Activated CD4-positive, alpha-beta T cell treated with anti-CD3 and anti-CD28 coated beads for 36 hours (primary cell): Measurements from ENCODE around the gene FAM151A. TPM values are rescaled to one million over a fixed set of nuclear protein-coding genes. Genes with fewer than 3 reads are reported as not detected.

Experiments
- ATAC-seq: fragments of 200-7000 bp; cut with Tn5 transposase; one replicate; pipeline ENCODE4 v1.10.0; 2021; ENCODE audit warnings: mild to moderate bottlenecking, moderate library complexity
- CTCF ChIA-PET: fragments of 350-600 bp; sonication (Branson Sonifier 250); formaldehyde crosslinking; loops from one replicate; lab custom pipeline; 2021; ENCODE audit warnings: antibody characterized with exemption; lab: Charles Lee
- POLR2A ChIA-PET: fragments of 350-600 bp; sonication (Branson Sonifier 250); formaldehyde crosslinking; loops from one replicate; lab custom pipeline; 2021; ENCODE audit warnings: antibody characterized with exemption, inconsistent platforms; lab: Charles Lee
- DNase-seq: peaks from one replicate; pipeline ENCODE4 v3.0.0-alpha.2; 2020
- H3K27ac Mint-ChIP-seq: one replicate; pipeline ENCODE4 v1.8.0; 2021; ENCODE audit warnings: mixed read lengths
- H3K27me3 Mint-ChIP-seq: one replicate; pipeline ENCODE4 v1.8.0; 2021; ENCODE audit warnings: mixed read lengths
- H3K36me3 Mint-ChIP-seq: one replicate; pipeline ENCODE4 v1.8.0; 2021; ENCODE audit warnings: low read depth, mixed read lengths
- H3K4me1 Mint-ChIP-seq: one replicate; pipeline ENCODE4 v1.8.0; 2021; ENCODE audit warnings: mixed read lengths
- H3K4me3 Mint-ChIP-seq: one replicate; pipeline ENCODE4 v1.8.0; 2021; ENCODE audit warnings: mild to moderate bottlenecking, moderate library complexity, mixed read lengths
- H3K9me3 Mint-ChIP-seq: one replicate; pipeline ENCODE4 v1.8.0; 2021; ENCODE audit warnings: low read depth, mixed read lengths
- intact Hi-C, 2 experiments: fragments of 100-400 bp; cut with DNase I in 1 of 2; cut with micrococcal nuclease in 1 of 2; formaldehyde crosslinking; loops; one replicate each; pipeline versions ENCODE4 v1.14.2 to v1.15.1; 2022 to 2024; cut with DNase I, micrococcal nuclease
- total RNA-seq, 2 experiments: library from RNA; stranded (reverse); gene quantifications; one replicate each; pipeline ENCODE4 v1.2.3, GENCODE V29; 2021

Gene FAM151A
- total RNA-seq, 2 experiments from 2014 or later, result not detected

DNA sequence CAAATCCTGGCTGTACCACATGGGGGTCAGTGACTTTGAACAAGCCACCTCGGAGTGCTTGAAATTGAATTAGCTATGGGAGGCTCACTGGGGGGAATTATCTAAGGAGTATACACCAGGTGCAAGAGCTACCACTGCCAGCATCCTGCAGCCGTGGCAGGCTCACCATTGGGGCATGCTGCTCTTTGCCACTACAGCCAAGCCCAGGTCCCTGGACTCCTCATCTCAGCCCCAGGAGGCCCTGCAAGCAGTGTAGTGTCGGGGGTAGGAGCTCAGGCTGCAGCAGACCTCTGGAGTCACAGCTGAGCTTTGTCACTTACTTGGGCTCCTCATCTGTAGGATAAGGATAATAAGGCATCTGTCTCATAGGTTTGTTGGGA lies 40.0 kb downstream of the FAM151A start:
- no peaks in the 10 kb centered on the region for H3K27me3 Mint-ChIP-seq
- no peaks in the 10 kb centered on the region for H3K4me1 Mint-ChIP-seq
- intact Hi-C loops, result no loop called here
- ATAC-seq (no peak), DNase-seq (no peak)
- H3K36me3 Mint-ChIP-seq, result no peaks in the 10 kb centered on the region
- no peak overlapping the region for H3K4me3 Mint-ChIP-seq
- no peaks in the 10 kb centered on the region for H3K9me3 Mint-ChIP-seq
- POLR2A ChIA-PET, result no interaction called here
- H3K27ac Mint-ChIP-seq, result no peak overlapping the region
- CTCF ChIA-PET, result no interaction called here

DNA sequence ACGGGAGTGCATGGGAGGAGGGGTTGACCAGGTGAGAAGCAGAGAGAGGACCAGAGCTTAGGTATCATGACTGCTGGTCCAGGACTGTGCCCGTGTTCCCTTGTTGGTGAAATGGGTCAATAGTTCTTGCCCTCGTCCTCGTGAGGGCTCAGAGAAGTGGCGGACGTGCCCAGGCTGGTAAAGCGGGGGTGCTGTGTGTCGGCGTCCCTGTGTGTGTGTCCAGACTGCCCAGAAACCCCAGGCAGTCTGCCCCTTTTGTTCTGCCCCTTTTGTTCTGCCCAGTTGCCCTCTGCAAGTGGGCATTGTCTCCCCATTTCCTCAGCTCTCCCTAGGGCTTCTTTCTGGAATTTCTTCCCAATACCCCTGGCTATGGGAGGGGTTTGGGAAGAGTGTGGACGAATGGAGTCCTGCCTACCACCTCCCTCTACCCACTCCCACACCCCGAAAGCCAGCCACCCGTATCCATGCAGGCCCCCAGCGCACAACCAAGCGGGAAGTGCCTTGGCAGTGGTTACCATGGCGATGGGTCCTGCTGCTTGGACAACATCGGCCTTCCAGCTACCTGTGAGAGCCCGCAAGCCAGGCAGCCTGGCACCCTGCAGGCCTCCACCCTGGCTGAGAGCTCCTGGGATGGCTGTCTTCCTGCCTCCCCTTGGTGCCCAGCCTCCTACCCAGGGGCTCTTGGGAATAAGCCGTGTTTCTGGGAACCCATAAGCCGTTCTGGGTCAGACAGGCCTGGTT lies 40.6 kb downstream of the FAM151A start:
- no peaks in the 10 kb centered on the region for H3K27me3 Mint-ChIP-seq
- no peak overlapping the region for H3K27ac Mint-ChIP-seq
- H3K36me3 Mint-ChIP-seq, result no peaks in the 10 kb centered on the region
- no peaks in the 10 kb centered on the region for H3K4me1 Mint-ChIP-seq
- POLR2A ChIA-PET, result no interaction called here
- intact Hi-C loops, result no loop called here
- H3K4me3 Mint-ChIP-seq, result no peak overlapping the region
- CTCF ChIA-PET, result no interaction called here
- DNase-seq (no peak), ATAC-seq (no peak)
- no peaks in the 10 kb centered on the region for H3K9me3 Mint-ChIP-seq

DNA sequence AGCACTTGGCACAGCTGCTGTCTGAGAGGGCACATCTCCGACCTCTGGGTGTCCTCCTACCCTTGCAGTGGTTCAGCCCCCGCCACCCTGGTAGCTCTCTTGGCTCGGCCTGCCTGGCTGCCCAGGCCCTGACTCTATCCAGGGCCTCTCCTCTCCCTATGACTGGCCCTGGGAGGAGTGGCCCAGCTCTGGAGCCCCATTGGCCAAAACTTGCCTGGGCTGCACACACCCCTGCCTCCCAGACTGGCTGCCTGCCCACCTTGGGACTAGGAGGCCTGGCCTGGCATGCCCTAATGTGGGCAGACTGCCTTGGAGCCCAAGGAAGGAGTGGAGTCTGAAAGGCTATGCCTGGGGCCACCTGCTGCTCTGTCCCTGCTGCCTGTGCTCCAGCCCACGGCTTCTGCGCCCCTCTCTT lies 41.7 kb downstream of the FAM151A start:
- H3K27ac Mint-ChIP-seq, result no peak overlapping the region
- no peaks in the 10 kb centered on the region for H3K27me3 Mint-ChIP-seq
- no peaks in the 10 kb centered on the region for H3K36me3 Mint-ChIP-seq
- H3K4me1 Mint-ChIP-seq, result no peaks in the 10 kb centered on the region
- ATAC-seq (no peak), DNase-seq (no peak)
- no peak overlapping the region for H3K4me3 Mint-ChIP-seq
- ChIA-PET POLR2A (no interaction called here), CTCF (no interaction called here)
- intact Hi-C loops, result no loop called here
- no peaks in the 10 kb centered on the region for H3K9me3 Mint-ChIP-seq

DNA sequence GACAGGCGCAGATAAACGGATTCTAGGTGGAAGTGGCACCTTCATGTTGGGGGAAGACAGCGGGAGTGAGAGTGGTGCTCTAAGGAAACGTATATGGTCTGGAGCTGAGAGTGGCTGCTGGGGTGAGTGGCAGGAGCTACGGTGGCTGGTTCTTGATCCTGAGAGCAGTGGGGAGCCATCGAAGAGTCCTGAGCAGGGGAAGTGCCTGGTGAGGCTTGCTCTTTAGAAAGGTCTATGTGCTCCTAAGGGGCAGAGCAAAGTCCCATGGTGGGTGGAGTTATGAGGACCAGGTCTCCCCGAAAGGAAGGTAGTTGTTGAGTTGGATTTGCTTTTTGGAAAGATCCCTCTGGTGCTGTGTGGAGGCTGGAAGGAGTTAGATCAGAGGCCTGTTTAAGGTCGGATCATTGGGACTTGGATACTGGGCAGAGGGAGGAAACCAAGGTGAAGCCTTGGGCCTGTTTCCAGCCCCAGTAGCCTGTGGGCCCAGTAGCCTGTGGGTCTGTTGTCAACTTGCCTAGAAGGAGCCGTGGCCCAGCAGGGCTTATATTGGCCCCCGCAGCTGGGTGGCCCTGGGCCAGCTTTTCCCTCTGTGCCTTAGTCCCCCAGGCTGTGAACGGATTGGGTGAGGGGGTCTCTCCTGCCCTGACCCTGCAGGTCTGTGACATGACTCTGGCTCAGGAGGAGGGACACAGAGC lies 42.3 kb downstream of the FAM151A start:
- no peaks in the 10 kb centered on the region for H3K9me3 Mint-ChIP-seq
- H3K4me1 Mint-ChIP-seq, result no peaks in the 10 kb centered on the region
- intact Hi-C loops, result no loop called here
- ChIA-PET CTCF (no interaction called here), POLR2A (no interaction called here)
- no peak overlapping the region for H3K27ac Mint-ChIP-seq
- ATAC-seq (no peak), DNase-seq (no peak)
- no peaks in the 10 kb centered on the region for H3K27me3 Mint-ChIP-seq
- H3K4me3 Mint-ChIP-seq, result no peak overlapping the region
- H3K36me3 Mint-ChIP-seq, result no peaks in the 10 kb centered on the region

DNA sequence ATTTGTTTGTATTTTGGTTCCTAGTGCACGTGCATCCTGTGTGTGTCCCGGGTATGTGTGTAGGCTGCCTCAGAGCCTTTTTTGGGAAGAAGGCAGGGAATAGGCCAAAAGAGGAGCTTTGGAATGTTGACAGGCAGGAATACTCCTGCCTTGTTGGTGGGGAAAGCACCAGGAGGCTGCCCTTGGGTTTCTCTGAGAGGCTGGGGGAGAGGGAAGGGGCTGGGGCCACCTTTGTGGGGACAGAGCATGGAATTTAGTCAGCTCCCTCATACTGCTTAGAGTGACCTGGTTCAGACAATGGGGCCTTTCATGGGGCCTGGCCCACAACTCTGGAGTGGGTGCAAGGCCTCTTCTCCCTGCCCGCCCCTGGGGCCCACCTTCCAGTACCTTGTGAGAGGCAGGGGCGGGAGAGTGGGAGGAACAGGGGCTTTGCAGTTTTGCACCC lies 44.0 kb downstream of the FAM151A start:
- Mint-ChIP-seq H3K36me3 (no peaks in the 10 kb centered on the region), H3K27ac (no peak overlapping the region), H3K4me3 (no peak overlapping the region), H3K9me3 (no peaks in the 10 kb centered on the region), H3K4me1 (no peaks in the 10 kb centered on the region), H3K27me3 (no peaks in the 10 kb centered on the region)
- CTCF ChIA-PET, result no interaction called here
- no peak for ATAC-seq
- intact Hi-C loops, result no loop called here
- no peak for DNase-seq
- POLR2A ChIA-PET, result no interaction called here

DNA sequence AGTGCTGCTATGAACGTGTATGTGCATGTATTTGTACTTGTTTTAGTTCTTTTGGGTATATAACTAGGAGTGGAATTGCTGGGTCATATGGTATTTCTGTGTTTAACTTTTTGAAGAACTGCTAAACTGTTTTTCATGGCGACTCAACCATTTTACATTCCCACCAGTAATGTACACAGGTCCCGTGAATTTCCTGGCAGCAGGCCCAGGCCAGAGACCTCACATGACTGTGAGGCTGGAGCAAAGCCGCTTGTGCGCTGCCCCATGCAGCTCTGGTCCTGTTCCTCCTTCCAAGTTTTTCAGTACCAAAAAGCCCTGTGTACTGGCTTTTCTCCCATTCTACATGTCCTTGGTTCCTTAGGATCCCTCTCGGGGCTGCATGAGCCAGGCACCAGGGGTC lies 45.7 kb downstream of the FAM151A start:
- ChIA-PET POLR2A (no interaction called here), CTCF (no interaction called here)
- intact Hi-C loops, result no loop called here
- DNase-seq (no peak), ATAC-seq (no peak)
- Mint-ChIP-seq H3K36me3 (no peaks in the 10 kb centered on the region), H3K27me3 (no peaks in the 10 kb centered on the region), H3K27ac (no peak overlapping the region), H3K4me3 (no peak overlapping the region), H3K9me3 (no peaks in the 10 kb centered on the region), H3K4me1 (no peaks in the 10 kb centered on the region)

DNA sequence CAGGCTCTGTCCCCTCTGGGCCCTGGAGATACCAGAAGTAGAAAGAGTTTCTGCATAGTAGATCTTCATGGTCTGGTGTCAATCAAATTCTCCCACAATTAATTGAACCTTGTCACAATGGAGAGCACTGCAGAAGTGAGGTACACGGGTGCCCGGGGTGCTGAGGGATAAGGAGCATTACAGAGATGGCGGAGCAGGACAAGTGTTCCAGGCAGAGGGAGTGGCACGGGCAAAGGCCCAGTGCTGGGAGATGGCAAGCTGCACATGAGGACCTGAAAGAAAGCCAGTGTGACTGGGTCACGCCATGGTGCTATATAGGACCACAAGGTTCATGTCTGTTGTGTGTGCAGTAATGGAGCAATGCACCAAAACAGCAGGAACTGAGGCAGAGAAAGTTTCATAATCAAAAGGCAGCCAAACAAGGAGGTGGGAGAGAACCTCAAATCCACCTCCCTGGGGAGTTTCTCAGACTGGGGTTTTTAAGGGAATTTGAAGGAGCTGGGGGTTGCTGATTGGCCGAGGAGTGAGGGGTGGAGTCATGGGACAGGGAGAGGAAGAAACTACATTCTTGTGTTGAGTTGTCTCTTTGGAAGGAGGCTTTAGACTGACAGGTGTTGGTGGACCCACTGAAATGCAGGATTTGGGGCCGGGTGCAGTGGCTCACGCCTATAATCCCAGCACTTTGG lies 47.6 kb downstream of the FAM151A start:
- no peaks in the 10 kb centered on the region for H3K9me3 Mint-ChIP-seq
- DNase-seq (no peak), ATAC-seq (no peak)
- H3K4me1 Mint-ChIP-seq, result no peaks in the 10 kb centered on the region
- CTCF ChIA-PET, result interaction anchor here (0.5 to 1.1 kb wide), 2 partner anchors 18 to 296 kb away, joined by 3 read pairs; no protein-coding TSS in a partner anchor
- intact Hi-C loops, result no loop called here
- no peak overlapping the region for H3K27ac Mint-ChIP-seq
- no peaks in the 10 kb centered on the region for H3K36me3 Mint-ChIP-seq
- H3K27me3 Mint-ChIP-seq, result no peaks in the 10 kb centered on the region
- H3K4me3 Mint-ChIP-seq, result no peak overlapping the region
- POLR2A ChIA-PET, result no interaction called here

DNA sequence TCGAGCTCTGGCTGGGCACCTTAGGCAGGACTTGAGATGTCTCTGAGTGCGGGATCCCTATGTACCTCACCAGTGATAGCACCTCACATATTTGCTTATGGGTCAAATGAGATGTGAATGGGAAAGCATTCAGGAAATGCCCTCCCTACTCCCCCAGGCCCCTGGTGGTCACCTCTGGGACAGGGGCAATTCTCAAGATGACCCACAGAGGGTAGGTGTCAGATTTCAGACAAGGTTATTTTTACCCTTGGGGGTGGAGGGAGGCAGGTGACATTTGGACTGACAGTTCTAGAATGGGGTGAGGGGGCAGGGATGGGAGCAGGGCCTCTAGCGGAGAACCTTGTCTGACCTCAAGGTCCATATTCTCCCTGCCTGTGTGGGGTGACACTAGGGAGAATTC lies 48.2 kb downstream of the FAM151A start:
- Mint-ChIP-seq H3K9me3 (no peaks in the 10 kb centered on the region), H3K27me3 (no peaks in the 10 kb centered on the region), H3K27ac (no peak overlapping the region), H3K36me3 (no peaks in the 10 kb centered on the region), H3K4me3 (no peak overlapping the region), H3K4me1 (no peaks in the 10 kb centered on the region)
- POLR2A ChIA-PET, result interaction anchor here (0.6 kb wide), 1 partner anchor 320 kb away, joined by 3 read pairs; no protein-coding TSS in a partner anchor
- CTCF ChIA-PET, result no interaction called here
- intact Hi-C loops, result no loop called here
- ATAC-seq (no peak), DNase-seq (no peak)

DNA sequence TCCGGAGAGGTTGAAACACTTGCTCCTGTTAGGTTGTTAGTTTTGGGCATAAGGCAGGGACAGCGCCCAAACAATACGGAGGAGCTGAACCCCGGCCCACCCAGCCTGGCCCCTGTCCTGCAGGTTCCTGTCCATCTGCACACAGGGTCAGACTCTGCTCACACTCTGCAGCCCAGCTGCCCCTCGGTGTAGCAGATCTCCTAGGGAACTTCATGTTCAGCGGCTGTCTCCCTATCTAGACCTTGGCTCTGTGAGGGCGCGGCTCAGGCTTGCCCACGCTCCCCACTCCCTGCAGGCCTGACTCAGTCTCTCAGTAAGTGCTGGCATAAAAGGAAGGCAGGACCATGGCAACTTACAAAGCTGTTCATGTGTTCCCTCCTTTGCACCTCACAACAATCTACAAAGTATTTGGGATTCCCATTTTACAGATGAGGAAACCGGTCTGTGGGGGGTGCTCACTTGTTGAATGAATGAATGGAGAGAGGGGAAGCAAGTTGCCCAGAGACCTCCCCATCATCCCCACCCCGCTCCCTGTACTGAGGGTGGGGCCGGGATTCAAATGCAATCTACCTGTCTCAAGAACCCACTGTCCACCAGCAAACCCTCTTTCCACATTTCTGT lies 49.1 kb downstream of the FAM151A start:
- H3K27me3 Mint-ChIP-seq, result no peaks in the 10 kb centered on the region
- ChIA-PET CTCF (no interaction called here), POLR2A (no interaction called here)
- ATAC-seq, result no peak
- no peak for DNase-seq
- H3K36me3 Mint-ChIP-seq, result no peaks in the 10 kb centered on the region
- H3K4me1 Mint-ChIP-seq, result no peaks in the 10 kb centered on the region
- intact Hi-C loops, result no loop called here
- H3K9me3 Mint-ChIP-seq, result no peaks in the 10 kb centered on the region
- H3K27ac Mint-ChIP-seq, result no peak overlapping the region
- no peak overlapping the region for H3K4me3 Mint-ChIP-seq

DNA sequence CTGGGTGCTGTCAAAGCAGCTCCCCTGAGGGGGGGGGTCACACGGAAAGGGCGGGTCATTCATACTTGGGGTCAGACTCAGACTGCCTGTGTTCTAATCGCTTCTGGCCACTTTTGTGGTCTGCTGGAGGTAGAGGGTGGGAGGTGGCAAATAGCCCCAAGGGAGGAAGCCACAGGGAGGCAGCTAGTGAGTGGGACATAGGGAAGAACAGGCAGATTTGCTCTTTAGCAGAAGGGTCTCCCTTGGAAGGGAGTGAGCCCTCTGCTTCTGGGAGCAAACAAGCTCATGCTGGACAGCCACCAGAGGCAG lies 50.8 kb downstream of the FAM151A start:
- POLR2A ChIA-PET, result no interaction called here
- no peaks in the 10 kb centered on the region for H3K36me3 Mint-ChIP-seq
- no peaks in the 10 kb centered on the region for H3K9me3 Mint-ChIP-seq

DNA sequence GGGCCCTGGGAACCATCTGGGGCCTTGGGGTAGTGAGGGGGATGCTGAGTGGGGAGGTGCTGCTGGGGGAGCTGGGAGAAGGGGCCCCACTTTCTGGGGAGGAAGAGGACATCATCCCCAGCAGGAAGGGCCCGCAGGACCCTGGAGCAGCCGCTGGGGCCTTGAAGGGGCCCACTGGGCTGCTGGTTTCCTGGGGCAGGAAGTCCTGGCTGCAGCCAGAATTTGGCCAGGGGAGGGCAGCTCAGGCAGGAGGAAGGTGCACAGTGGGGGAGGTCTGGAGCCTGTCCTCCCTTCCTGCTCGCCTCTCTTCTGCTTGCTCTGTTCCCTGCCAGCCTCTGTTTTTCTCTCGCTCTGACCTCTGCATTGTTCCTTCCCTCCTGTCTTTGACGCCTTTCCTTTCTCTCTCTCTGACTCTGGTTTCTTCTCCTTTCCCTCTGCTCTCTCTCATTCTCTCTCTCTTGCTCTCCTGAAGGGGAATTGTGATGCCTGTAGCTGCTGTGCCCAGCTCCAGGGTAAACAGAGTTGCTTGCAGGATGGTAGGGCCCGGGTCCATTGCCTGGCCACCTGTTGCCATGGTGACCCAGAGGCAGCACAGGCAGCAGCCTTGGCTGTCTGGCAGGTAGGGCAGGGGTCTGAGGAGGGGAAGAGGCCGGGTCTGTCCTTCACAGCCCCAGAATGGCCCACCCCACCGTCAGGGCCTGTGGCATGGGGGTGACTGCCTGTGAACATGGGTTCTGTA lies 51.4 kb downstream of the FAM151A start:
- Mint-ChIP-seq H3K9me3 (no peaks in the 10 kb centered on the region), H3K4me1 (peaks cover under 1% of the 10 kb centered on the region), H3K36me3 (no peaks in the 10 kb centered on the region), H3K27me3 (no peaks in the 10 kb centered on the region), H3K27ac (no peak overlapping the region), H3K4me3 (no peak overlapping the region)
- DNase-seq (no peak), ATAC-seq (no peak)
- POLR2A ChIA-PET, result no interaction called here
- CTCF ChIA-PET, result interaction anchor here (0.8 kb wide), 1 partner anchor 16 kb away, joined by 5 read pairs; no protein-coding TSS in a partner anchor
- intact Hi-C loops, result no loop called here

More for the DNA sequence above, 50.8 kb downstream of the FAM151A start:
- no peak for DNase-seq
- CTCF ChIA-PET, result interaction anchor here (0.8 to 1.0 kb wide), 2 partner anchors 16 to 424 kb away, joined by 3 to 5 read pairs; no protein-coding TSS in a partner anchor
- Mint-ChIP-seq H3K4me1 (no peaks in the 10 kb centered on the region), H3K4me3 (no peak overlapping the region), H3K27me3 (no peaks in the 10 kb centered on the region), H3K27ac (no peak overlapping the region)
- intact Hi-C loops, result no loop called here
- ATAC-seq, result no peak
